8988T (cell line): ENCODE measurements around the gene ZHX3.
A peak's percentile ranks its signal among the peaks of the same experiment; 100 is the strongest.

ENCODE experiments used
- DNase-seq: peaks from one replicate; pipeline ENCODE4 v3.0.0; 2011

ZHX3 gene

GRCh38 chr20:41182296-41183212, 135.0 kb downstream of the ZHX3 start:
- no peak for DNase-seq

DNA sequence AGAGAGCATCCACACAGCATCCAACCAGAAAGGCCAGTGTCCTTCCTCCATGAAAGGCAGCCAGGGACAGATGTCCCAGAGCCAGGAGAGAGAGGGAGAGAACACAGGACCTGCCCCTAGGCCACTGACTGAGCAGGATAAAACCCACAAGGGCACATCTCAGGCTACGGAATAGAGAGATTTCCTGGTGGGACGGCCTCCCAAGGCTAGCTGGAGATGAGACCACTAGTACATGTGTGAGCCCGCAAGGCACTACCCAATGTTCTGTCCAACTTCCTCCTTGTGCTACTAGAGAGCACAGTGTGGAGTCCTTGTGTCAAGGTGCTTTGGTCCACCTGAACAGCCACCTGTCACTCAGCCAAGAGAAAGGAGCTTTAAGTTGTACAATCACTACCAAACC, 136.0 kb downstream of the ZHX3 start:
- DNase-seq = no peak

DNA sequence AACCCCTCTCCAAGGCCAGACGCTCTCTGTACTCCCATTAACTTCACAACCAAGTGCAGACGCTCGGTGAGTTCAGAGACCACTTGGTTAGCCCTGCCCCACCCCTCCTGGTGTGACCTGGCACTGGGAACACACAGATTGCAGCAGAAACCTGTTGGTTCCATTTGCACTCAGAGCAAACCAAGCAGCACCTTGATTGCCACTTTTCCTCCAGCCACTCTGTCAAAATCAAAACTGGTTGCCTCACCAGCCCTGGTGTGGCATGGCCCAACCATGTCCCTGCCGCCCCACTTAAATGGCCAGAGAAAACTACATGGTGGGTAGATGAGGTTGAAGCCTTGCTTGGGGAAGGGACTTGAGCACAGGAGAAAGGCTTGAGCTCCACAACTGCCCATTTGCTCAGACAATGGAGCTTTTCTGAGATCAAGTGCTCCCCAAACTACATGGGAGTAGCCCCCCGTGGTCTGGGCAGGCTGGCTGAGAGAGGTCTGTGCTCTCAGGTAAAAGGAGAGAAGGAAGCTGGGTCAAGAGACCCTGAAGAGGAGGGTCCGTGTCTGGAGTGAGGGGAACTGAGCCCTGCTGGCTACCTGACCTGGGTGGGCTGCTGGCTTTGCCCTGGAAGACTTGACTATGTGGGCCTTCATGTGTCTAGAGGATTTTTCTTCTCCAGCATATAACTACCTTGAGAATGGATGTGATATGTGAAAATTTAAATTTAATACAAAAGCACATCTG, 136.8 kb downstream of the ZHX3 start:
- no peak for DNase-seq

DNA sequence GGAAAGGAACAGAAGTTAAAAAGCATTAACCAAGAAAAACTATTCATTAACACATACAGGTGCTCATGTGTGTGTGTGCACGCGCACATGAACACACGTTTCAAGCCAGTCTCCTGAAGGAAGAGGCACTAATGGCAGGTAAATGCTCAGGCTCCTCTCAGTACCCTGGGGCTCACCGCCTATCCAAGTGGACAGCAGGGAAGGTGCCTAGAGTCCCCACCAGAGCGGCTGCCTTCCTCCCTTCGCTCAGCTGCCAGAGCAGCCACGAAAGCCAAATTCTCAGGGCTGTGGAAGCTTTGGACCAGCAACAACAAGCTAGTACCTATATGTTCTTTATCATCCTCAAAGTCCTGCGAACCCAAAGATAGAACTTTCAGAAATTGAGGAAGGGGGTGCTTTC, 137.6 kb downstream of the ZHX3 start:
- no peak for DNase-seq

DNA sequence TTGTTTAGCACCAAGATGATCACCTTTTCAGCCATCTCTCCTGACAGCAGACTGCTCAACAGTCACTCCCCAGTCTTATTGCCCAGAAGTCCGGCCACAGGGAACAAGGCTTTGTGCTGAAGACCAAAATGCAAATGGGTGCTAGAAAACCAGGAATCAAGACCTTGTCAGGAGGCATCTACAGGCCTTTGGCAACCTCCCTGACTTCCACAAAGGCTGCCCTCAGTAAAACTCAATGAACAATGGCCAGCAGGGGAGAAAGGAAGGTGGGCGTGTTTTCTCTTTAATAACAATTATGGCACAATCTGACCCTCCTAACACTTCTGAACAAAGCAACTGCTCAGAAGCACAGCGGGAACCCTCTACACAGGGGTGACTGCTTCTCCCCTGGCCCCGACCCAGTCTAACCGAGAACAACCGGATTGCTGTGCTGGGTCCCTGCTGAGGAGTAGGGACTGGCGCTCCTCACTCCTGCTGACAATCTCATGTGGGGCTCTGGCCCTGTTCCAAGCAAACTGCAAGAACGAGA, 138.6 kb downstream of the ZHX3 start:
- no peak for DNase-seq

- DNase-seq = no peak
These were observed 139.0 kb downstream of the ZHX3 start for GRCh38 chr20:41178495-41178894.

GRCh38 chr20:41177636-41178035, 139.9 kb downstream of the ZHX3 start:
- peak; percentile 58 for DNase-seq

DNA sequence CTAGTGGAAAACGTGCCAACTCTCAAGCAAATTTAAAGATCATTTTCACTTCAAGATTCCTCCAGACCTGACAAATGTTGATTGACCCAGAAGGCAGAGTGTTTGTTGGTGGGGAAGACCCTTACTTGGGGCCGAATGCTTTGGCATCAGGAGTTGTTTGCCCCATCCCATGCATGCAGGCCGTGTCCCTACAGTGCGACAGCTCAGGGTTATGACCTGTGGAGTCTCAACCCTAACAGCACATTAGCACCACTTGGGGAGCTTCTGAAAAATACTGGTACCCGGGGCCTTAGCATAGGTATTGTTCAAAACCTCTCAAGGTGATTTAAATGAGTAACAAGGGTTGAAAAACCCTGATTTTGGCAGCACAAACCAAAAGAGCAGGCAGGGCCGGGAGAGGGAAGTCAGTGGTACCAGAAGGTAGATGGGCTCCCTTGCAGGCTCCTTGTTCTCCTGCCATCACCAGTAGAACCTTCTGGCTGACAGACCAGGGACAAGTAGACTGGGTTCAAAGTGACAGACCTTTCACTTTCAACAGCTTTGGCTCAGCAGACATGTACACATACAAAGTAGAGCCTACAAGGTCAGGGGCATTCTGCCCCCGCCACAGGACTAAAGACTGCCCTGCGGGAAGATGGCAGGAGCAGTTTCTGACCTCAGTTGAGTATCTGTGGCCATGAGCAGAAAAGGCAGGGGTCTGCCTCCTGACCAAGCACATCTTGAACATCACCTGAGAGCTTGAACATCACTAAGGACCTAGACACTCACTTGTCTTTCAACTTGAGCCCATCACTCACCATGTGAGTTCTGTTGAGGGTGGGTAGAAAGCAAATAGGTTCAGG, 140.6 kb downstream of the ZHX3 start:
- DNase-seq = no peak

DNA sequence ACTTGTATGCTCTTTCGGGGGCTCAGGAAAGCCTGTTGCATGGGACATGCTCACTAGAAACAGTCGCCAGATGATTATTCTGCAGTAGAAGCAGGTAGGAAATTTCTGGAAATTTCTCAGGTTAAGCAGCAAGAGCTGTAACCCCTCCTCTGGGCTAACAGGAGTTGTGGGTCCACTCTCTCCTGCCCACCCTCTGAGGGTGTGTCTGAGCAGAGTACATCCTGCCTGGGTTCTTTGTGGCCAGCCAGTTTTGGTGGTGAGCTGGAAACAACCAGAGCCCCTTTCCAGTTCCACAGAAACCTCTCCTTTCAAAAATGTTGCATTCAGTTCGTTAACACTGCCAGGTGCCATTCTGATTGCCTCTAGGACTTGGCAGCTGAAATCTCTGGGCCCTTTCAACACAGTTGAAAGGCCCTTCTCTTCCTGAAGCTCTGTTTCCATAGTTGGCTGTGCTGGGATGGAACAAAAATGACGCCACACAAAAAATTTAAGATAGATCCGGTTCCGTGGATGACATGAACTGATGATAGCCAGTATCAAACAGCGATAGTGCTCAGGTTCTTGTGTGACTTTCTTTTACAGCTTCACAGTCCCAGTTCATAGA, 141.7 kb downstream of the ZHX3 start:
- no peak for DNase-seq

DNA sequence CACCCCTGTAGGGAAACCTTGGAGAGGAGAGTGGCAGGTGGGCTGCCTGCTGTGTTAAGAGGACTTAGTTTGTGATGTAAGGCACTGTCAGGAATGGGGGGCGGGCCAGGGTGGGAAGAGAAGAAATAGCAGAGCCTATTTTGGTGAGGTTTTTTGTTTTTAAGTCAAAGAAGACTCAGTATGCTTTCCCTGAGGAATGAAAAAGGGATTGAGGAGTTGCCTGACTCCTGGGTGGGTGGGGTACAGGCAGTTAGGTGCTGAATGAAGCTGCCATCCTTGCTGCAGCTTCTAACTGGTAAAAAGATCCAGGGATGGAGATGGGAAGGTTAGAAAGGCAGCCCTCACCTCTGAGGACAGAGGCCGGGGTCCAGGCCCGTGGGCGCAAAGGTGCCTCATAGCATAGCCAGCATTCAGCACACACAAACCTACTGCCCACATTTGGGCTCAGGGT, 142.3 kb downstream of the ZHX3 start:
- no peak for DNase-seq

GRCh38 chr20:41174782-41175181, 142.7 kb downstream of the ZHX3 start:
- DNase-seq = no peak

DNA sequence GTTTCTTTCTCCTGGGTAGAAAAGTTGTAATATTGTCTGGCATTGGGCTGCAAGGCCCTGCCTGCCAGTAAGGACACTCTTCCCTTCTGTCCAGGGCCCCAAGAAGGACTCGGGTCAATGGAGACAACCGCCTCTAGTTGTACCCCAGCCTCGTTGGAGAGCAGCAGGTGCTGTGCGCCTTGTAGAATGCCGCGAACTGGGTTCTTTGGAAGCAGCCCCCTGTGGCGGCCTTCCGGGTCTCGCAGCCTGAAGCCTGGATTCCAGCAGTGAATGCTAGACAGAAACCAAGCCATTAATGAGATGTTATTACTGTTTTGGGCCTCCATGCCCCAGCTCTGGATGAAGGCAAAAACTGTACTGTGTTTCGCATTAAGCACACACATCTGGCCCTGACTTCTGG, 143.2 kb downstream of the ZHX3 start:
- no peak for DNase-seq

DNA sequence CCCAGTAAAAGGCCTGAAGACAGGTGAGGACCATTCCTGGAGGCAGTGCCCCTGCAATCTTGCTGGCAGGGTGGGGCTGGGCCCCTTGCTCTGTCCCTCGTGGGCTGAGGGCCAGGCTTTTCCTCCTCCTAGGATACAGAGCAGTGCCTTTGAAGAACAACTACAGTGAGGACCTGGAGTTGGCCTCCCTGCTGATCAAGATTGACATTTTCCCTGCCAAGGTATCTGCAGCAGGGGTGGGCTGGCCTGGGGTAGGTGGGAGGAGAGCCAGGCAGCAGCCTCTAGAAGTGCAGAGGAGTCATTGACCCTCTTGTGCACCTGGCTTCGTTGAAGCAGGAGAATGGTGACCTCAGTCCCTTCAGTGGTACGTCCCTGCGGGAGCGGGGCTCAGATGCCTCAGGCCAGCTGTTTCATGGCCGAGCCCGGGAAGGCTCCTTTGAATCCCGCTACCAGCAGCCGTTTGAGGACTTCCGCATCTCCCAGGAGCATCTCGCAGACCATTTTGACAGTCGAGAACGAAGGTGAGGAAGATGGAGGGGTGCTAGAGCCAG, 143.7 kb downstream of the ZHX3 start:
- peak; percentile 5 for DNase-seq

DNA sequence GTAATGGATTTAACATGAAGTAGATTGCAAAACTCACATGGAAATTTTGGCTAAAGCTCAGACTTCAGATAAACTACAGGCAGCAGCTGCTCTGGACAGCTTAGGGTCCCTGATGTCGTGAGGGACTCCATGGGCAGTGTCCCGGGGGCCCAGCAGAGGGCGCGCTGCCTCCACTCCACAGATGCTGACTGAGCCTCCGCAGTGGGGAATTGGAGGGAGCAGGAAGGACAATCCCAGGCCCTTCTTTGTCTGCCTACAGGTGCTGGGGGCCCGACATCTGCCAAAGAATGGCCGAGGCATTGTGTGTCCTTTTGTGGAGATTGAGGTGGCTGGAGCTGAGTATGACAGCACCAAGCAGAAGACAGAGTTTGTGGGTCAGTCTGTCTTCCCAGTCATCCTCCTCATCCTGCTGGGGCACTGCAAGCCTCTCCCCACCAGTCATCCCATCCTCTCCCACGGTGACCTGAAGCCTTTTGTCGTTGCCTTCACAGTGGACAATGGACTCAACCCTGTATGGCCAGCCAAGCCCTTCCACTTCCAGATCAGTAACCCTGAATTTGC, 144.3 kb downstream of the ZHX3 start:
- DNase-seq = peak; percentile 85

- peak; percentile 16 for DNase-seq
These were observed 145.0 kb downstream of the ZHX3 start for GRCh38 chr20:41172296-41173140.

DNA sequence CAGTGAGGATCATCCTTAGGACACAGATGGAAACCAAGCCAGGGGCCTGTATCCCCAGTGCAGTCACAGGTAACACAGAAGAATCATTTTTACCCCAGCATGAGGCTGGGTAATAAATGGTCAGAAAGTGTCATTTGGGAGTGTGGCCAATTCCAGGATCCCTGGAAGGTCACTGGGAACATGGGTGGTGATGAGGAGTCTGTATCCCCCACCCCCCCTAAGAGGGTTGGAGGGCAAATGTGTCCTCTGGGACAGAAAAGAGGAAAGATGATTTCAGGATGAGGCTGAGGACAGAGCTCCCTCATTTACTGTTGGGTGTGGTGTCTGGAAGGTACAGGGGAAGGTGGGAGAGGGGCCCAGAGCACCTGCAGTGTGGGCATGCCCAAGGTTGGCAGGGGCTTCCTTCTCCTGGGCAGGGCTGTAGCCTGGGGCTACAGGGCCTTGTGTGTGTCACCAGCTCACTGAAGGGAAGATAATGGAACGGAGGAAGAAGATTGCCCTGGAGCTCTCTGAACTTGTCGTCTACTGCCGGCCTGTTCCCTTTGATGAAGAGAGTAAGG, 145.7 kb downstream of the ZHX3 start:
- DNase-seq = no peak

DNA sequence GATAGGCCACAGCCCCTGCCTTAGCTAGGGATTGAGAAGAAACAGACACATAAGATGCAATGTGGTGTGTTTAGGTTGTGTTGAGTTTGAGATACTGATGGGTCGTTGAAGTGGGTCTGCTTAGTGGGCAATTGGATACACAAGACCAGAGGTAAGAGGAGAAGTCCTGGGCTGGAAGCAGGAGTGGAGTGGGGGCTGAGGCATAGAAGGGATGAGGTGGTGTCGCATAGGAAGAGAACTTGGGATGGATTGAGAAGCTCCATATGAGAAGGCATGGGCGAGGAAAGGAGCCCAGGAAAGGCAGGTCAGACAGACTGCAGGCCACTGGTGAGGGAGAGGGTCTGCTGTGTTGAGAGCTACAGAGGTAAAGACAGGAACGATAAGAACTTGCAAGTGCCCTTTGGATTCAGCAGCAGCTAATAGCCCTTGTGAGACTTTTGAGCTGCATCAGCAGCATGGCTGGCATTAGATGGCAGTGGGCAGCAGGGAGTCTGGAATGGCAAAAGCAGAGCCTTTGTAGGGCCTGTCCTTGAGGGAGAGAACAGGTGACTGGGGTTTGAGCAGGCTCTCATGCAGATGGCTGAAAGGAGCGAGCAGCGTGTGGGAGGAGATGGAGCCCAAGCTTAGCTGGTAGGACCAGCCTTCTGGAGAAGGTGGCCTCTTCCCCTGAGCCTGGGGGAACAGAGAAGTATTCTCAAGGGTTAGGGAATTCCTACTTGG, 147.0 kb downstream of the ZHX3 start:
- DNase-seq = peak; percentile 6

GRCh38 chr20:41169791-41170351, 147.7 kb downstream of the ZHX3 start:
- DNase-seq = peak; percentile 12

GRCh38 chr20:41169162-41169690, 148.3 kb downstream of the ZHX3 start:
- DNase-seq = peak; percentile 6
